ENCODE measurements around the gene PFKFB3.
"Not testable (repeated sequence)": the region's sequence is repeated elsewhere in the genome, so short reads cannot be mapped to it uniquely, and the experiment has no call there.

Gene PFKFB3

DNA sequence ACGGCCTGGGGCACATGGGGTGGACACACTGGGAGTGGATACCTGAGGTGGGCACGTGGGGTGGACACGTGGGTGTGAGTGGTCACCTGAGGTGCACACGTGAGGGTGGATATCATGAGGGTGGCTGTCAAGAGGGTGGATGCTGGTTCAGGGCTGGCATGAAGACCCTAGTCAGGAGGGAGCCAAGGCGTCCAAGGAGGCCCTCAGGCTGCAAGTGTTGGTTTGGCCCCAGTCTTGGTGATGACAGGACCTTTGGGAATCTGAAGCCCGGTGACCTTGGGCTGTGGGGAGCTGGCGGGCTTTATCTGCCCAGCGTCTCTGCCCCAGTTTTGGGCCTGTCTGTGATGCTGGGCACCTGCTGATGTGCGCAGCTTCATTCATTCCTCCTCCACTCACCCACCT lies 24.9 kb upstream of the PFKFB3 start:
- DNase-seq (ENCODE audit: low read depth in 4 of 4, low spot score in 1 of 4), result no peak

DNA sequence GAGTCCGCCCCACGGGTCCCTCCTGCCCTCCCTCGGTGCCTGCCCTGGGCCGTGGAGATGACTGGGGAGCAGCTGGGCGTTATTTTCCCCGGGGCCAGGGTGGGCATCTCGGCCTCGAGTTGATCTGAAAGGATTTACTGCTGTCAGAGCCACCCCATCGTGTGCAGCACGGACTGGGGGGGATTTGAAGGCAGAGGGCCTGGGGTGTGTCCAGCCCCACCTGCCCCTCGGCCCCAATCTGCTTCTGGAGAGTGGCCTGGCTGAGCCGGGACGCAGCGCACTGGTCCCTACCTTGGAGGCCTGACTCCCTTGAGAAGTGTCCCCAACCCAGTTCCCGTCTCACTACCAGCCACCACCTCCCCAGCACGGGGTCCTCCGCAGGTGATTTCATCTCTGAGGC lies 24.2 kb upstream of the PFKFB3 start:
- no peak for DNase-seq (ENCODE audit: low read depth in 4 of 4, low spot score in 1 of 4)

DNA sequence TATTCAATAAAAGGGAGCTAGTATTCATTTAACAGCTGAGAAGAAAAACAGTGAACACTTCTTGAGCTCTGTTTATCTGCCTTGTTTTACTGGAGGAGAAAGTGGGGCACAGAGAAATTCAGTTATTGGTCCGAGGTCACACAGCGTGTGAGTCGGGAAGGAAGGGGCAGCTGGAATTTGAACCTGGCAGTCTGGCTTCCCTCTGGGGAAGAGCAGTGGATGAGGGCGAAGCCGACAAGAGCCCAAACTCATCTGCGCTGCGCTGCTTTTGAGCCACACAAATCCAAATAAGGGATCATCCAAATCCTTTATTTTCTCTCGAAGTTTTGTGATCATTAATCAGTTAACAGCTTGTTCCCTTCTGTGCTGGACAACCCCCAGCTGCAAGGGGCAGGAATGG lies 23.7 kb upstream of the PFKFB3 start:
- DNase-seq (ENCODE audit: low read depth in 4 of 4, low spot score in 1 of 4), result no peak

DNA sequence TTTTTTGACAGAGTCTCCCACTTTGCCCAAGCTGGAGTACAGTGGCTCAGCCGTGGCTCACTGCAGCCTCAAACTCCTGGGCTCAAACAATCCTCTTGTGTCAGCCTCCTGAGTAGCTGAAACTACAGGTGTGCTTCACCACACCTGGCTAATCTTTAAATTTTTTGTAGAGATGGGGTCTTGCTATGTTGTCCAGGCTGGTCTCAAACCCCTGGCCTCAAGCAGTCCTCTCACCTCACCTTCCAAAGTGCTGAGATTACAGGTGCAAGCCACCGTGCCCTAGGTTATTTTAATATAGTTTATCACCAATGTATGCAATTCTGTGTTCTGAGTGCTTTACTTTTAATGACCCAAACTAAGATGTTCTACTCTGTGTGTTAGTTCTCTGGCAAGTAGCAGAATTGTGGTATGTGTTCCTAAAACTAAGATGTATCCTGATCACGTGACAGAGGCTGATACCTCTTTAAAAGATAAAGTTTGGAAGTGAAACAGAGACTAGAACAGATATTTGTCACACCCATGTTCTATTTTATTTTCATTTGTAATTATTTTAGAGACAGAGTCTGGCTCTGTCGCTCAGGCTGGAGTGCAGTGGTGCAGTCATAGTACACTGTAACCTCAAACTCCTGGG lies 22.1 kb upstream of the PFKFB3 start:
- no peak for DNase-seq (ENCODE audit: low read depth in 4 of 4, low spot score in 1 of 4)

DNA sequence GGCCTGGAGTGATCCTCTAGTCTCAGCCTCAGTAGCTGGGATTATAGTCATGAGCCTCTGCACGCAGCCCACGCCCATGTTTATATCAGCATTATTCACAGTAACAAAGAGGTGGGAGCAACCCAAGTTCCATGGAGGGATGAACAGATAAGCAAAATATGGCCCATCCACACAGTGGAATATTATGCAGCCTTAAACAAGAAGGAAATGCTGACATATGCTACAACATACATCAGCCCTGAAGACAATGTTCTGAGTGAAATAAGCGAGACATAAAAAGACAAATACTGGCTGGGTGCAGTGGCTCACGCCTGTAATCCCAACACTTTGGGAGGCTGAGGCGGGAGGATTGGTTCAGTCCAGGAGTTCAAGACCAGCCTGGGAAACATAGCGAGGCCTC lies 21.5 kb upstream of the PFKFB3 start:
- DNase-seq (ENCODE audit: low read depth in 4 of 4, low spot score in 1 of 4), result no peak

DNA sequence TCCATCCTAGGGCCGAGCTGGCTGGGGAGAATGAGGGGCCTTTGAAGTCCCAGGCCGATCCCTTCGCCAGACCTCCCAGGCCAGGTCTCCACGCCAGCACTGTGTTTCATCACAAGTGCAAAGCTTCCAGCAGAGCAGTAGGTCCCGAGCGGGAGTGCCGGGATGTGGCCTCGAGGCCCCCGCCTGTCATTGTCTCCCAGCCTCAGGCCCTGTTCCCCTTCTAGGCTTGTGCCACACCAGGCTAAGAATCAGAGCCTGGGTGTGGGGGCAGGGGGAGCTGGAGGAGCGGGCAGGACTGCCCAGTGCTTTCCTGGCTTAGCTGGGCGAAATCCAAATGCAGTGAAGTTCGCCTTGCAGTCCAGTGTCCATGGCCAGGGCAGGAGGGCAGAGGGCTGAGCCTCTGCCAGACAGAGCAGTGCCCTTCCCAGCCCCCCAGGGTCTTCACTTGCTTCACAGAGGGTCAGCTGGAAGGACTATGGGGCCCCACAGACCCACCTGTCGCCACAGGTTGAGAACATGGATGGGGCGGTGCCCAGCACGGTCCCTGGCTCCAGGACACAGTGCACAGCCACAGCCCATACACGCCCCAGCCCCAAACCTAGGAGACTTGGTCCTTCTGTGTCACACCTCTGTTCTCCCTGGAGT lies 20.2 kb upstream of the PFKFB3 start:
- DNase-seq (ENCODE audit: low read depth in 4 of 4, low spot score in 1 of 4), result no peak

DNA sequence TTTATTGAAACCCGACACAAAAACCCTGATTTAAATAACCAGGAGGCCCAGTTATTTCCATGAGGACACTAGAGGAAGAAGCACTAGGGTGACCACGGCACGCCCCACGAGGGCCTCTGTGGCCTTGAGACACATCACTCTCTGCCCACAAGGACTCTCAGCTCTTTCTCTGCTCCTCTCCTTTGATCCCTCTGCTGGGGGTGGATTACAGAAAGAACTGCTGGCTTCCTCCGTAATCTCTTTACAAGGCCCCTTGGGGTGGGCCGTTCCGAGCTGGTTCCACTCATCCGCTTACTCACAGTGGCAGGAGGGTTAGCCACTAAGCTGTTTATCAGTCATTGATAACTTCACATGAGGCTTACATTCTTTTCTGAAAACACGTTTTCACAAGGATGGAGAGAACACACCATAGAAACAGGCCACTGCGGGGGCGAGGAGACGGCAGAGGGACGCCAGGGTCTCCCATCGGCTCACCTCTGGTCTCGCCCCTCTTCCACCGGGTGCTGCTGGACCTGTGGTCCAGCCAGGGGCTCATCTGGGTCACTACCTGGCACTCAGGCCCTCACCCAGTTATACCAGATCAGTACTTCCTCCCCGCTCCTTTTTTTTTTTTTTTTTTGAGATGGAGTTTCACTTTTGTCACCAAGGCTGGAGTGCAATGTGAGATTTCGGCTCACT lies 17.6 kb upstream of the PFKFB3 start:
- DNase-seq (ENCODE audit: low read depth in 4 of 4, low spot score in 1 of 4), result no peak

DNA sequence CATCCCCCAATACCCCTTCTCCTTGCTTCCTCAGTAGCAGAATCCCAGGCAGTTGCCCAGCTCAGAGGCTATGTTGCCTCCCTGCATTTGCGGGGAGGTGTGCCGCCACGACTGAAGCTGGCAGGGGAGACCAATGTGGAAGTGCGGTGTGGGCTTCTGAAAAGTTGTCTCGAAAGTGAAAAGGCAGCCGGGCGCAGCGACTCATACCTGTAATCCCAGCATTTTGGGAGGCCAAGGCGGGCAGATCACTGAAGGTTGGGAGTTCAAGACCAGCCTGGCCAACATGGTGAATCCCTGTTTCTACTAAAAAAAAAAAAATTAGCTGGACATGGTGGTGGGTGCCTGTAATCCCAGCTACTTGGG lies 15.9 kb upstream of the PFKFB3 start:
- no peak for DNase-seq (ENCODE audit: low read depth in 4 of 4, low spot score in 1 of 4)

DNA sequence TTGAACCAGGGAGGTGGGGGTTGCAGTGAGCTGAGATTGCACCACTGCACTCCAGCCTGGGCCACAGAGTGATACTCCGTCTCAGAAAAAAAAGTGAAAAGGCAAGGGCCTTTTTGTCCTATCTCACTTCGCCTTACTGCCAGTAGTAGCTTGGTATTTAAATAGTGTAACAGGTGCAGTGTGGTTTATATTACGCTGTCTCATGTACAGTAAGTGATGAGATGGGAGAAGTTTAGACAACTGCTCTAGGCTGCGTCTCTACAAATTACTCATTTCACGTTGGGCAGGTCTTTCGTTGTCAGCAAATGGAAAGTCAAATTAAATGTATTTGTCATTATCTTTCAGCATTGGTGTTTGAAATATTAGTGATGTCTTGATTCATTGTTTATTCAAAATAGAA lies 15.5 kb upstream of the PFKFB3 start:
- no peak for DNase-seq (ENCODE audit: low read depth in 4 of 4, low spot score in 1 of 4)

DNA sequence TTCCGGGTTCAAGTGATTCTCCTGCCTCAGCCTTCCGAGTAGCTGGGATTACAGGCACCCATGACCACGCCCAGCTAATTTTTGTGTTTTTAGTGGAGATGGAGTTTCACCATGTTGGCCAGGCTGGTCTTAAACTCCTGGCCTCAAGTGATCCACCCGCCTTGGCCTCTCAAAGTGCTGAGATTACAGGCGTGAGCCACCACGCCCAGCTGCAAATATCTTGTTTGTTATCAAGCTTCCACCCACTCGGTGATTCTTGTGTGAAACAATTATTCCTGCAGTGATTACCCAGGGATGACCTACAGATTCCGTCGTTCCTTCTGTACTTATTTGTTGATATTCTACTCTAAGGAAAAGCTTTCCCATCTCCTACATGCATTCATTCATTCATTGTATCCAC lies 12.7 kb upstream of the PFKFB3 start:
- DNase-seq (ENCODE audit: low read depth in 4 of 4, low spot score in 1 of 4), result not testable (repeated sequence)

DNA sequence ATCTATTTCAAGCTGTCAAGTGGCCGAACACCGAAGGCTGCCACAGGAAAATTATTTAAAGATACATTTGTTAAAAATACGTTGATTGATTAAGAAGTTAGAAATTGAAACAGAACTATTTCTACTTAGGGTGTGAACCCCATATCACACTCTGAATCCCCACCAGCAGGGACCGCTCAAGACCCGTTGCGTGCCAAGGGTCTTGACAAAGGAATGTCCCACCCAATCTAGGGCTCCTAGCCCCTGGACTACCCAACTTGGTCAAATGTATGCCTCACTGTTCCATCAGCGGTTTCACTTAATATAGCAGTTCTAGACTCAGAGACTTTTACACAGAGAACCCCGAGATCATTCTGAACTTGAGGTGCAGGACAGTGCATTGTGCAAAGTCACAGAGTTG lies 11.6 kb upstream of the PFKFB3 start:
- no peak for DNase-seq (ENCODE audit: low read depth in 4 of 4, low spot score in 1 of 4)

DNA sequence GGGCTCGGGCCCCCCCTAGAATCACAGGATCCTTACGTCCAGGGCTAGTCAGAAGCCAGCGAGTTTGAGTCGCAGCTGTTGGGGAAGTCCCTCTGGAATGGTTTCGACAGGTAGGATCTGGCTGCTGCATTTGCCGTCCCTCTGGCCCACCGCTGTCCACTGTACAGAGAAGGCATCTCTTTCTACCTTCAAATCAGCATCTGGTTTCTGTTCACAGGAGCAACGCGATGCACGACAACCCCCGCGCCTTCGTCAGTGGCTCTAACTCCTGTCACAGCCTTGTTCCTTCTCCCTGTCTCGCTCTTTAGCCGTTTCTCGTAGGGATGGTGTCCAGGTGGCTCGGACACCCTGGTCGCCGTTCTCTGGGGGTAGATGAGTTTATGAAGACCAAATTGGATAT lies 11.2 kb upstream of the PFKFB3 start:
- DNase-seq (ENCODE audit: low read depth in 4 of 4, low spot score in 1 of 4), result no peak

DNA sequence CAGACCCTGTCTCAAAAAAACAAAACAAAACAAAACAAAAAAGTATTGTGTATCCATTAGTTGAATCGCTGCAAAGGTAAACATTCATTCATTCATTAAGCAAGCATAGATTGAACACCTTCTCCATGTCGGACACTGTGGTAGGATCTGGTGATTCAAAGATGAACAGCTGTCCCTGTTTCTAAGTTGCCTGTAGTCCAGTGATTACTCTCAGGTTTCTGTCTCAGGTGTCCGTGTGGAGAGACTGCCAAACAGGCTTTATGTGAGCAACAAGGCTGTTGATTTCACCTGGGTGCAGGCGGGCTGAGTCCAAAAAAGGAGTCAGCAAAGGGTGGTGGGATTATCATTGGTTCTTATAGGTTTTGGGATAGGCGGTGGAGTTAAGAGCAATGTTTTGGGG lies 9.4 kb upstream of the PFKFB3 start:
- DNase-seq (ENCODE audit: low read depth in 4 of 4, low spot score in 1 of 4), result not testable (repeated sequence)

DNA sequence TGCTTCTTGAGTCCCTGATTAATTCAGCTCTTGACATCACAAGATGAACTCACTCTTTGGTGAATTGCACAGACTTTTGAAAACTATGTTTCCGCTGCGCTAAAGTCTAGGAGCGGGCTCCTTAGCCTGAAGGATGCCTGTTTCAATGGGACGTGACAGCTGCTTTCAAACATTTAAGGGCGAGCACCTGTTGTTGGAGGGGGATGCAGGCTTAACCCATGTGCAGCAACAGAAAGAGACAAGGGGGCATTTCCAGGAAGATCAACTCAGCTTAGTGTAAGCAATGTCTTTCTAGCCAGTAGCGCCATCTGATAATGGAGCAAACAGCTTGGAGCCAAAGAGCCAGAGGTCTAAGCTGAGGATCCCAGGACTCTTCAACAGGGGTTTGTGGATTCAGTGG lies 8.4 kb upstream of the PFKFB3 start:
- DNase-seq (ENCODE audit: low read depth in 4 of 4, low spot score in 1 of 4), result no peak

DNA sequence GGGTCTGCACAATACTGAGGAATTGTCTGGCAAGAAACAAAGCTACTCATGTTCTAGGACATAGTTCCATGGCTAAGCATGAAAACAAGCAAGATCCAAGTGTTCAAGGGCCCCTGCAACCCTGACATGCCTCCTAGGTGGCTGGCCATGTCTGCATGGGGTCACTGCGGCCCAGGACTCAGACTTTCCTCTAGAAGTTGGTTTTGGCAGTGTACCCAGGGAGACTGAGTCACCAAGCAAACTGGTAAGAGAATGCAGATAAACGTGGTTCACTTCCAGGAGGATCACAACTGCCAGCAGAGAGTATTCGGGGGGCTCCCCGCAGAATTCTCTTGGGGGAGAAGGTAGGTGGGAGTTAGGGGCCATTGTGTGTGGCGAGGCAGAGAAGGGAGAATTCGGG lies 7.4 kb upstream of the PFKFB3 start:
- no peak for DNase-seq (ENCODE audit: low read depth in 4 of 4, low spot score in 1 of 4)

DNA sequence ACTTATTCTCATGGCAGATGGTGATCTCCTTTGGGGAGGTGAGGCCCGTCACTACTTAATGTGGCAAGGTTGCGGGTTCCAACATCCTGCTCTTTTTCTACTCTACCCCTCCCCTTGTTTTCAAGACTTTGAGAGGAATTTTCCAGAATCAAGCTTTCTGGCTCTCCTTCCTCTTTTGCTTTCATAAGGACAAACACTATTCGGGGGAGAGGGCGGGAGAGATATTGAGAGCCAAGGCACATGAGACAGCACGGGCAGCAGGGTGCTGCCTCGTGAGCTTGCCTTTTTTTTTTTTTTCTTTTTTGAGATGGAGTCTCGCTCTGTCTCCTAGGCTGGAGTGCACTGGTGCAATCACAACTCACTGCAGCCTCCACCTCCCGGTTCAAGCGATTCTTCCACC lies 6.9 kb upstream of the PFKFB3 start:
- no peak for DNase-seq (ENCODE audit: low read depth in 4 of 4, low spot score in 1 of 4)

DNA sequence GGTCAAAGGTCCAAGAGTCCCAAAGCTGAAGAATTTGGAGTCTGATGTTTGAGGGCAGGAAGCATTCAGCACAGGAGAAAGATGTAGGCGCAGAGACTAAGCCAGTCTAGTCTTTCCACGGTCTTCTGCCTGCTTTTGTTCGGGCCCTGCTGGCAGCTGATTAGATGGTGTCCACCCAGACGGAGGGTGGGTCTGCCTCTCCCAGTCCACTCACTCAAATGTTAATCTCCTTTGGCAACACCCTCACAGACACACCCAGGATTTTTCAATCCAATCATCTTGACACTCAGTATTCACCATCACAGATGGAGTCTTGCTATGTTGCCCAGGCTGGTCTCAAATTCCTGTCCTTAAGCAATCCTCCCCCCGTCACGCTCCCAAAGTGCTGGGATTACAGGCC lies 6.2 kb upstream of the PFKFB3 start:
- DNase-seq (ENCODE audit: low read depth in 4 of 4, low spot score in 1 of 4), result not testable (repeated sequence)

DNA sequence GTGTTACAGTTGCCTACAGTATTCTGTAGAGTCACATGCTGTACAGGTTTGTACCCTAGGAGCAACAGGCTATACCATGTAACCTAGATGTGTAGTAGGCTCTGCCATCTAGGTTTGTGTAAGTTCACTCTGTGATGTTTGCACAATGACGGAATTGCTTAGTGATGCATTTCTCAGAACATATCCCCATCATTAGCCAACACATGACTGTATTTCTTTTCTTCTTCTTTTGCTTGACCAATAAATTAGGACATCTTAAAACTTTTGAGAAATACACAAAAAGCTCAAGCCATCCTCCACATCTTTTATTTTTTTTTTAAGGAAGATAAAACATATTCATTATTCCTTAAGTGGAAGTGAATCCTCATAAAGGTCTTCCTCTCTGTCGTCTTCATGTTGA lies 5.4 kb upstream of the PFKFB3 start:
- no peak for DNase-seq (ENCODE audit: low read depth in 4 of 4, low spot score in 1 of 4)

DNA sequence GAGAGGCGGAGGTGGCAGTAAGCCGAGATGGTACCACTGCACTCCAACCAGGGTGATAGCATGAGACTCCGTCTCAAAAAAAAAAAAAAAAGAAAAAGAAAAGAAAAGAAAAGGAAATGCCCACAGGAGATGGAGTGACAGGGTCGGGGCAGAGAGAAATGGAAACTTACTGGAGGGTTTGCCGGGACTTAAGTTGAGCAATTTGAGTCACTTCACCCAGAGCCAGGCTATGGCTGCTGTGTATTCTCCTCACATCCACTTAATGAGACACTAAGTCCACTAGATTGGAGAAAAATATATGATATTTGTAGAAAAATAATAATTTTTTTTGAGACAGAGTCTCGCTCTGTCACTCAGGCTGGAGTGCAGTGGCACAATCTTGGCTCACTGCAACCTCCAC lies 4.6 kb upstream of the PFKFB3 start:
- no peak for DNase-seq (ENCODE audit: low read depth in 4 of 4, low spot score in 1 of 4)

DNA sequence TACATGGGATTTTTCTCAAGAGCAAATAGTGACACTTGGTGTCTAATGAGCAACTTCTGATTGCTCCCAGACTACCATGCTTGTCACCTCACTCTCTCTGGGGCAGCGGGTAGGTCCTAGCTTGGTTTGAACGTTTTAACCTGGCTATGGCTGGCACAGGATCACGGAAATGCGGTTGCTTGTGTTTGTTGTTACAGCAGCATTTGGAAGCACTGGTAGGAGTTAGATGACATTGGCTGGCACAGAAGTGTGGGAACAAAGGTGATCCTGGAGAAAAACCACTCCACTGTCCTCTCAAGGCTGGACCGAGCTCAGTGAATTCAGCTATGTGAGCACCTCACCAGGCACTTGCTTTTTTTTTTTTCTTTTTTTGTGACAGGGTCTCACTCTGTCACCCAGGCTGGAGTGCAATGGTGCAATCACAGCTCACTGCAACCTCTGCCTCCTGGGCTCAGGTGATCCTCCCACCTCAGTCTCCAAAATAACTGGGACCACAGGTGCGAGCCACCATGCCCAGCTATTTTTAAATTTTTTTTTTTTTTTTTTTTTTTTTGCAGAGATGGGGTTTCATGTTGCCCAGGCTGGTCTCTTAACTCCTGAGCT lies 3.5 kb upstream of the PFKFB3 start:
- DNase-seq (ENCODE audit: low read depth in 4 of 4, low spot score in 1 of 4), result no peak

DNA sequence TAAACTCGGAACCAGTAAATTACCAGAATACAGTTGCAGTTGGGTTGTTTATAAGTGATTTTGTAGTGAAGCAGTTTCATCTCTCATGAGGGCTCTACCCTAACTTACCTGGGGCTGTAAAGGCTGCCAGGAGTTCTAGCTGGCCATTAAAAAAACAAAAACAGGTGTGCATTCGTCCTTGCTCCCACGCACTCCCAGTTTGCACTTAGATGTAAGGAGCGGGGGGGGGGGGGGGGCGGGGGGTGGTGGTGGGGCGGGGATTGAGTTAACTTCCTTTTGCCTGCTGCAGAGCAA lies 2.3 kb upstream of the PFKFB3 start:
- no peak for DNase-seq (ENCODE audit: low read depth in 4 of 4, low spot score in 1 of 4)

DNA sequence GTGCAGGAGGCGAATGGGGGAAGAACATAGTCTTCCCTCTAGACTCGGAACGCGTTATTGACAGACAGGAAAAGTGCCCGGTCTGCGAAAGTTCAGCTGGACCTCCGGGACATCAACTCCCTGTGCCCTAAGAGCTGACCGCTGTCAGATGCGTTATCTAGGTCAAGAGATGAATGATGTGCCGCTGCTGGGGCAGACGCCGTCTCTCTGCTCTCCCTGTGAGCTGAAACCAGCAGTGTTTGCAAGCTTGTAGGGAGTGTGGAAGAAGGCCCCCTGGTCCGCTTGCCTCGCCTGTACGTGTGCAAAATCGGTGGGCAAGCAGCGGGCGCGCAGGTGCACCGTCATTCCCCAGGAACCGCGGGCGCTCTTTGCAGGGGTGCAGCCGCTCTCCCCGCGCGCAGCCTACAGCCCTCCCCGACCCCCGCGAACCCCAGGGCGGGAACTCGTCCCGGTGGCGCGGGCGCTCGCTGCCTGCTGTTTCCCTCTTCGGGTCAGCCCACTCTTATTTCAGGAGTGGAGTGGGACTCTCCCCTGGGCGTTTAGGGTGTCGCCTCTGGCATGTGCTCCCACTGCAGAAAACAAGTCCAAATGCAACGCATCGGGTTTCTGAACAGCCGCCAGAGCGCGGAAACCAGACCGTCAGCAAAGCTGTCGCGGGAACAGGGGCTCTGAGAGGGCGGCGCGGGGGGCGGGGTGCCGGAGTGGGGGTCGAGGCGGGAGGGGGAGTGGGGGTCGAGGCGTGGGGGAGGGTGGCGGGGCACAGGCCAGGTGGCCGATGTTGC lies 1.8 kb upstream of the PFKFB3 start:
- peak in 3 of 4 experiments; percentile 26 to 31 (median 28) for DNase-seq (ENCODE audit: low read depth in 4 of 4, low spot score in 1 of 4)
